Right renal pelvis (tissue), 4 donors: Measurements from ENCODE around the gene LRP1. TPM values are rescaled to one million over a fixed set of nuclear protein-coding genes. Genes with fewer than 3 reads are reported as not detected.

Experiments
- DNase-seq, 4 donors: peaks; one replicate each; pipeline ENCODE4 v3.0.0-alpha.2; 2013; ENCODE audit warnings: low read depth in 4 of 4, low spot score in 3 of 4, missing footprints in 1 of 4
- polyA plus RNA-seq, 4 donors: library from polyadenylated mRNA; unstranded; fragments of 120-200 nt; gene quantifications; one replicate each; pipeline ENCODE4 v1.2.1, GENCODE V29; 2013; ENCODE audit not compliant: insufficient read length in 4 of 4

The LRP1 gene
- polyA plus RNA-seq = 100 to 1,000 TPM in 1 of 4 donors, 10 to 100 TPM in 3; 63.0 to 102 (median 70.6) TPM

DNA sequence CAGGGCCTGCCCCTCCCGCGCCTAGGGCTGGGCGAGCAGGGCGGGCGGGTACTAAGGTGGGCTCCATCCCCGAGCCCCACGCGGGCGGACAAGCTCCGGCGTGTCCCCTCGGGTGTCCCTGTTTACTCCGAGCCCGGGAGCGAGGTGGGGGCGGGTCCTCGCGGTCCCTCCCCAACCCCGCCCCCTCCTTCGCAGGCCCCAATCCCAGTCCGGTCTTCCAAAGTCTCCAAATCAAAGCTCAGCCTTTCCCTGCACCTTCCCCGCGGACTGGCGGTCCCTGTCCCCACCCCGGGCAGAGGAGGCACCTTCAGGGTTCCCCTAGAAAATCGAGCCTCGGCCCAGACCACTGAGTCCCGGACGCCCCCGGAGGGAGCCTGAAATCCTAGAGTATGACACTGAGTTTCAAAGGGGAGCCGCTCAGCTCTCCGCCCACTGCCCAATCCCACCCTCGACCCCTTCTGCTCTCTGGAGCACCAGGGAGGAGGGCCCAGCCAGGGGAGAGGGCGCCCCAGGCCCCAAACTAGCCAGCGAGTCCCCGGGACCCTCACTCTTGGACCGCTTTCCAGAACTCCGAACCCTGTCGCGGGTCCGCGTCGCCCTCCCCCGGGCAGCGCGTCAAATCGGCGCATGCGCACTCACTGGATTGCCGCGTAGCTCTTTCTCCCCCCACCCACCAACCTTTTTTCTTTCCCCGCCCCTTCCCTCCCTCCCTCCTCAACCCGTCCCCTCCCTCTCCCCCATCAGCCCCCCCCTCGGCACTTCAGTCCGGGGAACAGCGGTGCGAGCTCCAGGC is at the start of gene LRP1:
Gene LRP1, plus strand, starts transcription at position 758 of the 793 bp plus-strand sequence. CDS start 482 bp downstream, outside the sequence.
- no peak for DNase-seq

DNA sequence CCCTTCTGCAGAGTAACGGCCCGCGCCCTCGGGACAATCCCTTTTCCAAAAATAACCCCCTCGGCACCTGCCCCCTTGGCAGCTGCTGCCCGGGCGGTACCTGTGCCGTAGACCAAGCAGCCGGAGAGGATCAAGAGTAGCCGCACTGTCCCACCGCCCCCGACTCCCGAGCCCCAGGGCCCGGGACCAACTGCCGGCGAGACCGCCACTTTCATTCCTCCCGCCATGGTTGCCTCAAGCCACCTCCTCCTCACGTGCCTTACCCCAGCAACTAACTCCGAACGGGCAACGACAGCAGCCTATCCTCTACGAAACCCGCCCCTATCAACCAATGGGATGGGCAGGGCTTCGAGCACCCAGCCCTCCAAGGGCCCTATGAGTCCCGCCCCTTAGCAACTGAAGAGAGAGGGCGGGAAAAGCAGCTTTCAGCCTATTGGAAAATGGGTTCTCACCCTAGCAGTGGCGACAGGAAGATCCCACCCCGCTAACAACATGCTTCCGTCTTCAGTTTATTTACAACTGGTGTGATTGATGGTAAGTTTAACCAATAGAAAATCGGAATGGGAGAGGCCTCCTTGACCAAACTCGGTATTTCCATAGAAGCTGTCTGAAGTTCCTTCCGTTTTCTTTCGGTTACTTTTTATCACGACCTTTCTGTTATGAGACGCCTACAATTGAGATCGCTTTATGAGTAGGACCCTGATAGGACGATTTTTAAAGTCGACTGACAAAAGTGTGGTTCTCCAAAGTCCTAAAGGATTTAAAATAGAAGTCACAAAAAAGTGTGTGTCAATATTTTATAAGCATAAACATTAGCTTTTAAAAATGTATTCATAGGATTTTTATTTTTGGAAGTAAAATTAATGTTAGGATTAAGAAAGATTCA is 49.5 kb upstream of the LRP1 start, which contains the start of gene NEMP1:
Gene NEMP1, minus strand, starts transcription at position 273 of the 886 bp plus-strand sequence. Its CDS starts 46 bp downstream, at position 227.
- peak; percentile 93 to 100 (median 100) for DNase-seq

DNA sequence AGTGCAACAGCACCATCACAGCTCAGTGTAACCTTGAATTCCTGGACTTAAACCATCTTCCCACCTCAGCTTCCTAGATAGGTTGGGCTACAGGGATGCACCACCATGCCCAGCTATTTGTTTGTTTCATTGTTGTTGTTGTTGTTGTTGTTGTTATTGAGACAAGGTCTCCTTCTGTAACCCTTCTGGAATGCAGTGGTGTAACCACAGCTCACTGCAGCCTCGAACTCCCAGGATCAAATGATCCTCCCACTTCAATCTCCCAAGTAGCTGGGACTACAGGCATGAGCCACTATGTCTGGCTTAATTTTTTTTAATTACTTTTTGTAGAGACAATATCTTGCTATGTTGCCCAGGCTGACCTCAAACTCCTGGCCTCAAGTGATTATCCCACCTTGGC is 48.5 kb upstream of the LRP1 start:
- DNase-seq = no peak

DNA sequence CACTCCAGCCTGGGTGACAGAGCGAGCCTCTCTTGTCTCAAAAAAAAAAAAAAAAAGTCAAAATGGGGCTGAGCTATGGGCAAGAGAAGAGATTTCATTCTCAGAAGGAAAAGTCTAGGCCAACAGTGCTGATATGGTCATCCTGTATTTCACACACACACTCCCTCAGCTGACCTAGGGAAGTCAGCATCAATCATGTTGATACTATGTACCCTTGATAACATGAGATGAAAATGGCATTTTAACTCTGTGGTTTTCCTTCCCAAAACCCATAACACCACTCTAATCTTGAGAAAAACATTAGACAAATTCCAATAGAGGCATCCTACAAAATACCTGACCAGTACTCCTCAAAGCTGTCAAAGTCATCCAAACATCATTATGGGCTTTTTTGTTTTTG is 47.4 kb upstream of the LRP1 start:
- no peak for DNase-seq

- peak; percentile 49 to 77 (median 67) for DNase-seq
Measured at GRCh38 chr12:57085999-57086492, 42.2 kb upstream of the LRP1 start.

DNA sequence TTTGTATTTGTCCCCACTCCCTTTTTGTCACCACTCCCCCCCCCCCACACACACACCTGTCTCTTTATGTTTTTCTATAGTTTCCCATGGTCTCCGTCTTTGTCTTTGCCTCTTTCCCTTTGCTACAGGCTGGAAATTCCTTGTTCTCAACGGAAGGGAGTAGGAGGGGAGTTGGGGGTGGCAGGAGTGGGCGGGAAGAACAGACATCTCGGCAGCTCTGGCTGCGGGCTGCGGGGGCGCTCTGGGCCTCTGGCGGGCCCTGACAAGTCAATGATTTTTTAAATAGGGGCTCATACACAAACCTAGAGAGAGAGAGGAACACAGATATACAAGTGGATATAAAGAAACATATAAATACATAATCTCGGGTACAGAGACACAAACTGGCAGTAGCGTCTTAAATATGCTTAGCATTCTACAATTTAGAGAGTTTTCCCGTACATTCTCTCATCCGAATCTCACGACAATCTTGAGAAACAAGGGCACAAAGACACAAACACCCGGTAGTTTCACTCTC is 41.7 kb upstream of the LRP1 start:
- DNase-seq = peak in 3 of 4 donors; percentile 59 to 74 (median 64)

GRCh38 chr12:57087010-57087690 is 41.1 kb upstream of the LRP1 start:
- DNase-seq = peak in 3 of 4 donors; percentile 59 to 62 (median 61)

DNA sequence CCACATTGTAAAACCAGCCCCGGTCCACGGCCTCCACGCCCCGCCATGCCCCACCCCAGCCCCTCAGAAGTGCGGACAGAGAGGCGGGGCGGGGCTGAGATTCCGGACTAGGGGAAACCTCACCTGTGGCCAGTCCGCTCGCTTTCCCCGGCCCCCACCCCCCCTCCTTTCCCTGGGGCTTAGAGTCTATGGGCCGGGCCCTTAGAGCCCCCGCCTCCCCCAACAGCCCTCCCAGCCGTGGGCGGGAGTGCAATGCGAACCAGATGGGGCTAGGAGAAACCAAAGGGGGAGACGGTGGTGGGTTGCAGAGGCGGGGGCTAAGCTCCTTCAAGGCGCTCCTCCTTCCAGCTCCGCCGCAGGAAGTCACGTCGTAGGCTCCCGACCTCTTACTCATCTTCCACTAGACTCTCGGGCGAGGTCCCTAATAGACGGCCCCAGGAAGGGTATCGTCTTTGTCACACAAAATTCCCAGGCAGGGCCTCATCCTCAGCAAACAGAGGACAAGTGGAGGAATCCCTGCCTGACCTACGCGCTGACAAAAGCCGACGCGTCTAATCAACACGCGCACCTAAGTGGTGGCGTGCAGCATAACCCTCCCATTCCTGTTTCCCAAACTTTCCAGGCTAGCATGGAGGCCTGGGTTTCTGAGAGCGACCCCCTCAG is 40.5 kb upstream of the LRP1 start:
- DNase-seq = peak; percentile 80 to 92 (median 90)

- peak; percentile 84 to 89 (median 86) for DNase-seq
Measured at GRCh38 chr12:57088354-57089270, 39.7 kb upstream of the LRP1 start, which contains the start of gene NAB2. NAB2 (plus strand) TSS chr12:57089114; CDS start chr12:57089272, 158 bp downstream.

- peak in 2 of 4 donors; percentile 52 to 57 for DNase-seq
Measured at GRCh38 chr12:57089271-57090245, 38.7 kb upstream of the LRP1 start.

DNA sequence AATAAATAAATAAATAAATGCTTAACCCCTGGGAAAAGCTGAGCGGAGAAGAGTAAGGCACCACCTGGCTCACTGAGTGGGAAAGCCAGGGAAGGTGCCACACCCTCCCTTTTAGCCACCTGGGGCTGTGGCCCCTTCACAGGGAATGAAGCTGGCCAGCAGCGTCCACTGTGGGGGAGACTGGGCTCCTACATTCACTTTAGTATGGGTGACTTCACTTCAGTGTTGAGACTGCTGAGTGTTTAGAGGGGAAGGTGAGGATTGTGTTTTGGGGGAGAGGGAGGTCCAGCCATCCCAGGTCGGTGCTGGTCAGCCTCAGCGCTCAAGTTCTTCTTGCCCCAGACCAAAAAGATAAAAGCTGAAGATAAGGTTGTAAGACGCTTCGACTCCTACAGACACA is 37.8 kb upstream of the LRP1 start:
- DNase-seq = no peak

DNA sequence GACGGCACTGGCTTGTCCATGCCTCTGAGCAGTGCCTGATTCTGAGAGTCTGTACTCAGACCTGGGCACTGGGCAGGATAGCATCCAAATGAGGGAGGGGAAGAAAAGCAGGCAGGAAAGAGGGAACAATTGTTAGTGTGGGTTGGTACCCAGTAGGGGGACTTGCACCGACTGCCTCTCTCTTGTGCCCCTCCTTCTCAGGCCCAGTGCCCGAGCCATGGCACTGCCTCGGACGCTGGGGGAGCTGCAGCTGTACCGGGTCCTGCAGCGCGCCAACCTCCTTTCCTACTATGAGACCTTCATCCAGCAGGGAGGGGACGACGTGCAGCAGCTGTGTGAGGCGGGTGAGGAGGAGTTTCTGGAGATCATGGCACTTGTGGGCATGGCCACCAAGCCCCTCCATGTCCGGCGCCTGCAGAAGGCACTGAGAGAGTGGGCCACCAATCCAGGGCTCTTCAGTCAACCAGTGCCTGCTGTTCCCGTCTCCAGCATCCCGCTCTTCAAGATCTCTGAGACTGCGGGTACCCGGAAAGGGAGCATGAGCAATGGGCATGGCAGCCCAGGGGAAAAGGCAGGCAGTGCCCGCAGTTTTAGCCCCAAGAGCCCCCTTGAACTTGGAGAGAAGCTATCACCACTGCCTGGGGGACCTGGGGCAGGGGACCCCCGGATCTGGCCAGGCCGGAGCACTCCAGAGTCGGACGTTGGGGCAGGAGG is 37.2 kb upstream of the LRP1 start:
- no peak for DNase-seq

- no peak for DNase-seq
Measured at GRCh38 chr12:57091638-57092528, 36.4 kb upstream of the LRP1 start.

DNA sequence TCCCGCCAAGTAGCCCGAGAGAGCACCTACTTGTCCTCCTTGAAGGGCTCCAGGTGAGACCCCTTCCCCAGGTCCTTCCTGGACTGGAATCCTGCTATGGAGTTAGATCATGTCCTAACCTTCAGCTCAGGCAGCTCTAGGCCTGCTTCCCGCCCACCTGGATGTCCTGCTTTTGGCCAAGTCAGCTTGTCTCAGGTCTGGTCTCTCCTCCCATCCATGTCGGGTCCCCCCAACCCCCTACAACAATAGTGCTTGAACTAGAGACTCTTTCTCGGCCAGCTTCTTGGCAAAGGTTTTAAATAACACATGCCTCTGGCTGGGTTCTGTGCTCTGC is 35.8 kb upstream of the LRP1 start:
- DNase-seq = no peak

- no peak for DNase-seq
Measured at GRCh38 chr12:57092876-57093414, 35.3 kb upstream of the LRP1 start.
